Ovary (tissue), 3 donors: Measurements from ENCODE around the gene SFXN5.

Experiments used
- EP300 ChIP-seq: sonication (generic); formaldehyde crosslinking; IDR thresholded peaks from one replicate; pipeline ENCODE4 v1.6.1; 2017; ENCODE audit warnings: antibody characterized with exemption
- POLR2A ChIP-seq: fragments of 450-650 bp; IDR thresholded peaks from one replicate; pipeline ENCODE4 v1.6.1; 2017; ENCODE audit warnings: antibody characterized with exemption, mild to moderate bottlenecking, moderate library complexity
- TF ChIP-seq, protein P1 (sequence below), 3 donors: fragments of 450-650 bp in 2 of 3; fragments of 200-600 bp in 1 of 3; IDR thresholded peaks; one replicate each; pipeline versions ENCODE4 v1.5.1 to v1.8.0; 2016 to 2022; ENCODE audit warnings: antibody characterized with exemption in 3 of 3, mild to moderate bottlenecking in 1 of 3
- donor health status: DM: no; HTN: no; CAD: no.

DNA sequence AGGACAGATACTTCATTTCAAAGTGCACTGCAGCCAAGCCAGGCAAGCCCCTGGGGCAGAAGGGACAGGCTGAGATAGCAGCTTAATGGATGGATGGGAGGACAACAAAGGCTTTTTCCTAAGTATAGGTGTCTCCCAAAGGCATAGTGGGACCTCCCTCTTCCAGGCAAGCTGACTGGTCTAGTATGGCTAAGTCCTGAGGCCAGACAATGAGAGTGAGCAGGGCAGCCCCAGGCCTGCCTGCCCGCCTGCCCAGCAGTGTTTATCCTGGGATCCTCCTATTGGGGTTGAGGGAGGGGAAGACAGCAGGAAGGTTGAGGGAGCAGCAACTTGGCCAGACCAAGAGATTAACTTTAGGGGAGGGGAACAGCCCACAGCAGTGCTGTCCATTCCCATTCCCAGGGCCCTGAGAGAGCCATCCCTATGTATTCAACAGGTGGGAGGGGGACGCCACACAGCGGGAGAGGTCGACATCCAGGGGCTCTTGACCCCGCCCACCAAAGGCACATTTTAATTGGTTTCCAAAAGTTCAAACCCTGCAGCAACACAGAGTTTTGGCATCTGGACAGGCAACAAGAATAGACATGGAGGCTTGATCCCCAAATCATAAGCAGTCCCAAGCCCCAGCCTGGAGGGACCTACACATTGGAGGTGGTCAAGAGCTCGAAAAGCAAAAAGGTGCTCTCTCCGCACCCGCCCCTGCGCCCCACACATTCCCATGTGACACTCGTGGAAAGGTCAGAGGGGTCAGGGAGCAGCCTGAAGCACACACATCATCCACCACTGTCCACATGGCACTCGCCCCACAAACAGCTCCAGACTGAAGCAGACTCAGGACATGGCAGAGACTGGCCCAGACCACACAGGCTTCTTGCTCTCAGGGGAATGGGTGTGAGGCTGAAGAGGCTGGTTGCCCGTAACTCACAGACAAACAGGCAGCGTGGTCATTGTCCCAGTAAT, 2.9 kb upstream of the SFXN5 start:
- TF ChIP-seq, protein P1, sequence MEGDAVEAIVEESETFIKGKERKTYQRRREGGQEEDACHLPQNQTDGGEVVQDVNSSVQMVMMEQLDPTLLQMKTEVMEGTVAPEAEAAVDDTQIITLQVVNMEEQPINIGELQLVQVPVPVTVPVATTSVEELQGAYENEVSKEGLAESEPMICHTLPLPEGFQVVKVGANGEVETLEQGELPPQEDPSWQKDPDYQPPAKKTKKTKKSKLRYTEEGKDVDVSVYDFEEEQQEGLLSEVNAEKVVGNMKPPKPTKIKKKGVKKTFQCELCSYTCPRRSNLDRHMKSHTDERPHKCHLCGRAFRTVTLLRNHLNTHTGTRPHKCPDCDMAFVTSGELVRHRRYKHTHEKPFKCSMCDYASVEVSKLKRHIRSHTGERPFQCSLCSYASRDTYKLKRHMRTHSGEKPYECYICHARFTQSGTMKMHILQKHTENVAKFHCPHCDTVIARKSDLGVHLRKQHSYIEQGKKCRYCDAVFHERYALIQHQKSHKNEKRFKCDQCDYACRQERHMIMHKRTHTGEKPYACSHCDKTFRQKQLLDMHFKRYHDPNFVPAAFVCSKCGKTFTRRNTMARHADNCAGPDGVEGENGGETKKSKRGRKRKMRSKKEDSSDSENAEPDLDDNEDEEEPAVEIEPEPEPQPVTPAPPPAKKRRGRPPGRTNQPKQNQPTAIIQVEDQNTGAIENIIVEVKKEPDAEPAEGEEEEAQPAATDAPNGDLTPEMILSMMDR (IDR thresholded peaks at IDR 0.05): no peak
- no peak for TF ChIP-seq EP300
- no peak for TF ChIP-seq POLR2A
